Measurements from ENCODE around the gene EXD3. TPM values are rescaled to one million over a fixed set of nuclear protein-coding genes. Genes with fewer than 3 reads are reported as not detected.
A peak's percentile ranks its signal among the peaks of the same experiment; 100 is the strongest.

Gene EXD3
- total RNA-seq, 1 experiment from 2014 or later = 15.3 TPM

- no peak overlapping the region for H3K56ac ChIP-seq (ENCODE audit: insufficient read length, low read depth, low read length)
- H3K14ac ChIP-seq (ENCODE audit: insufficient read depth, low read length) = no peak overlapping the region
- TF ChIP-seq, protein P1, sequence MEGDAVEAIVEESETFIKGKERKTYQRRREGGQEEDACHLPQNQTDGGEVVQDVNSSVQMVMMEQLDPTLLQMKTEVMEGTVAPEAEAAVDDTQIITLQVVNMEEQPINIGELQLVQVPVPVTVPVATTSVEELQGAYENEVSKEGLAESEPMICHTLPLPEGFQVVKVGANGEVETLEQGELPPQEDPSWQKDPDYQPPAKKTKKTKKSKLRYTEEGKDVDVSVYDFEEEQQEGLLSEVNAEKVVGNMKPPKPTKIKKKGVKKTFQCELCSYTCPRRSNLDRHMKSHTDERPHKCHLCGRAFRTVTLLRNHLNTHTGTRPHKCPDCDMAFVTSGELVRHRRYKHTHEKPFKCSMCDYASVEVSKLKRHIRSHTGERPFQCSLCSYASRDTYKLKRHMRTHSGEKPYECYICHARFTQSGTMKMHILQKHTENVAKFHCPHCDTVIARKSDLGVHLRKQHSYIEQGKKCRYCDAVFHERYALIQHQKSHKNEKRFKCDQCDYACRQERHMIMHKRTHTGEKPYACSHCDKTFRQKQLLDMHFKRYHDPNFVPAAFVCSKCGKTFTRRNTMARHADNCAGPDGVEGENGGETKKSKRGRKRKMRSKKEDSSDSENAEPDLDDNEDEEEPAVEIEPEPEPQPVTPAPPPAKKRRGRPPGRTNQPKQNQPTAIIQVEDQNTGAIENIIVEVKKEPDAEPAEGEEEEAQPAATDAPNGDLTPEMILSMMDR (conservative IDR thresholded peaks at IDR 0.05) = no peak
- no peak overlapping the region for H3K27ac ChIP-seq (ENCODE audit: insufficient read length, low read depth, low read length)
- no peaks in the 10 kb centered on the region for H3K27me3 ChIP-seq (ENCODE audit: insufficient read depth, low read length)
- H3K18ac ChIP-seq (ENCODE audit: insufficient read length, low read depth, low read length) = no peak overlapping the region
- peak; percentile 34 for DNase-seq
- no peaks in the 10 kb centered on the region for H3K79me1 ChIP-seq (ENCODE audit: insufficient read depth, low read depth, low read length, poor library complexity, severe bottlenecking)
- H2BK120ac ChIP-seq (ENCODE audit: low read depth, low read length, poor library complexity, severe bottlenecking) = no peak overlapping the region
- no peak overlapping the region for H2AFZ ChIP-seq (ENCODE audit: low read length)
- no peaks in the 10 kb centered on the region for H4K20me1 ChIP-seq (ENCODE audit: control insufficient read depth, insufficient read depth, insufficient read length)
- no peak overlapping the region for H2BK15ac ChIP-seq (ENCODE audit: low read depth, low read length)
- H2BK5ac ChIP-seq (ENCODE audit: insufficient read length, low read length) = no peak overlapping the region
- H2AK5ac ChIP-seq (ENCODE audit: insufficient read length, low read length) = no peak overlapping the region
- no CpG with 5 or more reads among the region's 11 CpGs for WGBS (ENCODE audit: extremely low coverage, insufficient read length, low lambda C conversion rate)
- no peaks in the 10 kb centered on the region for H3K4me1 ChIP-seq (ENCODE audit: insufficient read depth, low read length)
- H3T11ph ChIP-seq (ENCODE audit: low read length) = no peak overlapping the region
- no peak overlapping the region for H4K5ac ChIP-seq (ENCODE audit: insufficient read length, low read depth, low read length)
- Mint-ChIP-seq H3K36me3 (ENCODE audit: insufficient read depth in 1 of 3, low read depth in 3 of 3) (no peaks in the 10 kb centered on the region), H3K4me1 (peaks cover 5 to 7% of the 10 kb centered on the region in 2 experiments), H3K27me3 (ENCODE audit: low read depth) (peaks cover 10% of the 10 kb centered on the region), H3K4me3 (peak overlapping the region; percentile 80 to 91), H3K9me3 (no peaks in the 10 kb centered on the region), H3K27ac (peak overlapping the region in 2 of 3 experiments; percentile 11 to 83; a peak in 3 of 7 replicates)
- no peak overlapping the region for H3K4ac ChIP-seq (ENCODE audit: low read depth, low read length)
- peaks cover 11% of the 10 kb centered on the region for H3K23me2 ChIP-seq (ENCODE audit: insufficient read length, low read depth, low read length, poor library complexity, severe bottlenecking)
- H3K9ac ChIP-seq (ENCODE audit: extremely low read depth, insufficient read length, low read length) = peak overlapping the region; percentile 79
- no peaks in the 10 kb centered on the region for H3K9me3 ChIP-seq (ENCODE audit: control insufficient read depth, low read depth, low read length)
- no peak overlapping the region for H4K91ac ChIP-seq (ENCODE audit: insufficient read length, low read depth, low read length)
- peak overlapping the region; percentile 97 for H3K4me2 ChIP-seq (ENCODE audit: insufficient read depth, insufficient read length, low read length)
- H4K8ac ChIP-seq (replicated peaks; ENCODE audit: insufficient read length, low read depth, low read length) = no peak overlapping the region
- H3K79me2 ChIP-seq (ENCODE audit: insufficient read depth, low read length) = no peaks in the 10 kb centered on the region
- H2BK12ac ChIP-seq (ENCODE audit: insufficient read length, low read depth, low read length) = no peak overlapping the region
- no peak overlapping the region for H2BK20ac ChIP-seq (ENCODE audit: low read depth, low read length, poor library complexity, severe bottlenecking)
- H3K23ac ChIP-seq (ENCODE audit: insufficient read length, low read depth, low read length) = no peak overlapping the region
Observed at GRCh38 chr9:137421838-137422603, 941 bp downstream of the EXD3 start.
